OCI-LY1 (cell line): ENCODE measurements around the gene FAM53A.
A peak's percentile ranks its signal among the peaks of the same experiment; 100 is the strongest.

Source experiments
- H2AFZ ChIP-seq: fragments of 200-600 bp; sonication (generic), shearing (Covaris generic); 2 replicates; pipeline ENCODE4 v1.6.0; 2014; ENCODE audit warnings: antibody characterized with exemption, mild to moderate bottlenecking, low read length
- H3F3A ChIP-seq: fragments of 200-600 bp; sonication (generic), shearing (Covaris generic); 2 replicates; pipeline ENCODE4 v1.6.0; 2014; ENCODE audit warnings: mild to moderate bottlenecking, antibody characterized with exemption, low read length, moderate library complexity; ENCODE audit not compliant: insufficient read depth
- H3K27ac ChIP-seq: fragments of 200-600 bp; sonication (generic); 2 replicates; pipeline ENCODE4 v1.5.1; 2014; ENCODE audit warnings: low read length, mixed run types, mild to moderate bottlenecking, low read depth; ENCODE audit not compliant: poor library complexity, severe bottlenecking
- H3K27me3 ChIP-seq: fragments of 200-600 bp; sonication (generic); 2 replicates; pipeline ENCODE4 v1.6.0; 2014; ENCODE audit warnings: antibody characterized with exemption, mild to moderate bottlenecking, low read length, moderate library complexity; ENCODE audit not compliant: insufficient read depth
- H3K36me3 ChIP-seq: fragments of 200-600 bp; sonication (generic); 2 replicates; pipeline ENCODE4 v1.6.1; 2014; ENCODE audit warnings: mild to moderate bottlenecking, antibody characterized with exemption, low read length, moderate library complexity, mixed read lengths; ENCODE audit not compliant: insufficient read depth
- H3K4me1 ChIP-seq: fragments of 200-600 bp; sonication (generic); 2 replicates; pipeline ENCODE4 v1.5.1; 2014; ENCODE audit warnings: mild to moderate bottlenecking, low read length, moderate library complexity; ENCODE audit not compliant: insufficient read depth, severe bottlenecking
- H3K4me2 ChIP-seq: fragments of 200-600 bp; sonication (generic), shearing (Covaris generic); 2 replicates; pipeline ENCODE4 v1.6.1; 2014; ENCODE audit warnings: low read length
- H3K4me3 ChIP-seq: fragments of 200-600 bp; sonication (generic); 2 replicates; pipeline ENCODE4 v1.5.1; 2014; ENCODE audit warnings: low read length, low read depth, mild to moderate bottlenecking, mixed read lengths; ENCODE audit not compliant: poor library complexity, severe bottlenecking
- H3K79me2 ChIP-seq: fragments of 200-600 bp; shearing (Covaris generic); 2 replicates; pipeline ENCODE4 v1.6.1; 2016; ENCODE audit warnings: mixed run types, low read length, mixed read lengths; ENCODE audit not compliant: insufficient read depth
- H3K9ac ChIP-seq: fragments of 200-600 bp; sonication (generic), shearing (Covaris generic); 2 replicates; pipeline ENCODE4 v1.6.1; 2014; ENCODE audit warnings: mild to moderate bottlenecking, low read length, mixed read lengths
- H3K9me2 ChIP-seq: fragments of 200-600 bp; sonication (generic), shearing (Covaris generic); 2 replicates; pipeline ENCODE4 v1.6.1; 2014; ENCODE audit warnings: low read depth, mild to moderate bottlenecking, low read length, mixed read lengths
- H3K9me3 ChIP-seq: fragments of 200-600 bp; shearing (Covaris generic); 2 replicates; pipeline ENCODE4 v1.6.1; 2014; ENCODE audit warnings: low read length, mixed read lengths
- H4K20me1 ChIP-seq: fragments of 200-600 bp; sonication (generic), shearing (Covaris generic); 2 replicates; pipeline ENCODE4 v1.6.0; 2016; ENCODE audit warnings: mild to moderate bottlenecking, low read length; ENCODE audit not compliant: insufficient read depth
- CTCF ChIP-seq: fragments of 200-600 bp; sonication (generic), shearing (Covaris generic); IDR thresholded peaks from 2 replicates; pipeline ENCODE4 v1.5.1; 2017; ENCODE audit warnings: mild to moderate bottlenecking, antibody characterized with exemption, low read length, moderate library complexity, mixed read lengths
- EZH2 ChIP-seq: fragments of 200-600 bp; sonication (generic), shearing (Covaris generic); IDR thresholded peaks from 2 replicates; pipeline ENCODE4 v1.8.0; 2017; ENCODE audit warnings: borderline replicate concordance, mixed run types, mild to moderate bottlenecking, antibody characterized with exemption, low read length, moderate library complexity, mixed read lengths

The FAM53A gene

DNA sequence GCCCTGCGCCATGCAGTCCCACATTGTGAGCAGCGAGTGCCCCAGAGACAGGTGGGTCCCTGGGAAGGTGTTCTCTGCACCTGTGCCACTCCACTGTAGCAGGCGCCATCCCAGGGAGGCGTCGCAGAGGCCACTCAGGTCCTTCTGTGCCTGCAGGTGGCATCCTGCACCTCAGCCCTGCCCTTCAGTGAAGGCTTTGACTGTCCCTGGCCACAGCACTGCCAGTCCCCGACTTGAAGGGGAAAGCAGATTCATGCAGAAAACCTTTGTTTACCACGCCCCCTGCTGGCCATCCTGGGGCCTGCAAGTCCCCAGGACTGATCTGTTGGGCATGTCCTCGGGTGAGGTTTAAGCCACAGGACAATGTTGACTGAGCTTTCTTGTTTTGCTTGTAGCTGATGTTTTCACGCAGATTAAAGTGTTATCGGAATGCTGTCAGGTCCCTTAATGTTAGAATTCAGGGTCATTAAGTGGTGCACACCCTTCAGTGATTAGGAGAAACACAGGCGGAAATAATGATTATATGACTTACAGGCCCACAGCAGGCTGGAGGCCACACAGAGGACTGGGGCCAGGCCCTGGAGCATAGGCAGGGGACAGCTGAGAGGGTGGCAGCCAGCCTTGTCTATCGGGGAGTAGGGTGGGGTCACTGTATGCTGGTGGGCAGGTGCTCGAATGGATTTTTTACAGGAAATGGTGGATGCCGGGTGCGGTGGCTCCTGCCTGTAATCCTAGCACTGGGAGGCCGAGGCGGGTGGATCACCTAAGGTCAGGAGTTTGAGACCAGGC is 42.2 kb upstream of the FAM53A start:
- Histone ChIP-seq H3K9ac (no peak overlapping the region), H3K79me2 (peaks cover 8% of the 10 kb centered on the region), H2AFZ (no peak overlapping the region), H3K4me2 (peak overlapping the region; percentile 32; the same call in 1 of the 2 replicates), H3F3A (no peaks in the 10 kb centered on the region; the same call in 1 of the 2 replicates), H3K27ac (peak overlapping the region; percentile 23), H3K4me3 (no peak overlapping the region), H3K27me3 (no peaks in the 10 kb centered on the region), H3K4me1 (peaks cover 37% of the 10 kb centered on the region), H4K20me1 (no peaks in the 10 kb centered on the region), H3K9me2 (no peaks in the 10 kb centered on the region), H3K9me3 (no peaks in the 10 kb centered on the region), H3K36me3 (peaks cover 73% of the 10 kb centered on the region)
- TF ChIP-seq EZH2: no peak
- TF ChIP-seq CTCF: peak; percentile 67

DNA sequence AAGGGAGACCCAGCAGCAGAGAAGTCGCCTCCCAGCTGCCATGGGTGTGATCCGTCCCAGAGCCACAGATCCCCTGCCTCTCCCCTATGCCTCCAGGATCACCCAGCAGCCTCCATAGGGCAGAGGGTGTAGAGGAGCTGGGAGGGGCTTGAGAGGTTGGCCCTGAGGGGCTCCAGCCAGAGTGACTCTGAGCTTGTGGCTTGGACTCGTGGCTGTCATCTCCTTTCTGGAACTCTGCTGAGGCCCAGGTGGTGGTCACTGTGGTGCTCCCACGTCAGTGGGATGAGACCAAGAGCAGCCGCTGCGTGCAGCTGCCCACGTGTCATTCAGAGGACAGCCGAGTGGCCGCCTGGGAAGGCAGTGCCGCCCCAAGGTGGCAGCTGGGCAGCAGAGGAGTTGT is 41.4 kb upstream of the FAM53A start:
- TF ChIP-seq EZH2: no peak
- TF ChIP-seq CTCF: no peak

DNA sequence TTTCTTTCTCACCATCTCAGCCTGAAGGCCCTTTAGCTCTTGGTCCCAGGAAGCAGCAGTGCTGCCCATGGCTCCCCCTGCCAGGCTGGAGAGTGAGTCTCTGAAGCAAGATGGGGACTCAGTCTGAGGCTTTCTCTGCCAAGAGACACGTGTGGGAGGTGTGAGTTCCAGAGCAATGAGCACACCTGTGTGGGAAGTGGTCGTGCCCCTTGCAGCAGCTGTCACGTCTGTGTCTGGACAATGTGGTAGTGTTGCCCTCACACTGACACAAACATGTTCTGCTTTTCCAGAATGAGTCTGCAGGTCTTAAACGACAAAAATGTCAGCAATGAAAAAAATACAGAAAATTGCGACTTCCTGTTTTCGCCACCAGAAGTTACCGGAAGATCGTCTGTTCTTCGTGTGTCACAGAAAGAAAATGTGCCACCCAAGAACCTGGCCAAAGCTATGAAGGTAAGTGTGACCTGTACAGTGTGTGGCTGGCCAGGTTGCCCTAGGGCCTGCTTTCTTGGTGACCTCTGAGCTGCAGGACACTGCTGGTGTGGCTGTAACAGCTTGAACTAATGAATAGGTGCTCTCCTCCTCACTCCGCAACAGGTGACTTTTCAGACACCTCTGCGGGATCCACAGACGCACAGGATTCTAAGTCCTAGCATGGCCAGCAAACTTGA is 39.2 kb upstream of the FAM53A start:
- TF ChIP-seq EZH2: no peak
- TF ChIP-seq CTCF: no peak
- Histone ChIP-seq H3K79me2 (peaks cover 8% of the 10 kb centered on the region), H3K27me3 (no peaks in the 10 kb centered on the region), H4K20me1 (no peaks in the 10 kb centered on the region), H3K27ac (peak overlapping the region; percentile 97), H3K4me3 (peak overlapping the region; percentile 93), H3K9me3 (no peaks in the 10 kb centered on the region), H3K9ac (peak overlapping the region; percentile 92), H3K4me1 (peaks cover 59% of the 10 kb centered on the region), H3K4me2 (peak overlapping the region; percentile 92), H2AFZ (no peak overlapping the region), H3K9me2 (no peaks in the 10 kb centered on the region), H3F3A (no peaks in the 10 kb centered on the region; the same call in 1 of the 2 replicates), H3K36me3 (peaks cover 45% of the 10 kb centered on the region)

More for the DNA sequence above, 41.4 kb upstream of the FAM53A start:
- Histone ChIP-seq H3K27me3 (no peaks in the 10 kb centered on the region), H3K9me3 (no peaks in the 10 kb centered on the region), H4K20me1 (no peaks in the 10 kb centered on the region), H3F3A (no peaks in the 10 kb centered on the region; the same call in 1 of the 2 replicates), H3K9ac (no peak overlapping the region; the same call in 1 of the 2 replicates), H3K79me2 (peaks cover 8% of the 10 kb centered on the region), H2AFZ (no peak overlapping the region), H3K36me3 (peaks cover 65% of the 10 kb centered on the region), H3K9me2 (no peaks in the 10 kb centered on the region), H3K4me2 (peak overlapping the region; percentile 32; the same call in 1 of the 2 replicates), H3K27ac (peak overlapping the region; percentile 17), H3K4me1 (peaks cover 37% of the 10 kb centered on the region), H3K4me3 (no peak overlapping the region)
